Neural progenitor cell (in vitro differentiated cells): ENCODE data around the gene CTNNA3. TPM values are rescaled to one million over a fixed set of nuclear protein-coding genes. Genes with fewer than 3 reads are reported as not detected.

ENCODE experiments used
- DNase-seq: peaks from one replicate; pipeline ENCODE4 v3.0.0-alpha.2; 2016; ENCODE audit warnings: low spot score
- H2AFZ ChIP-seq: fragments of 200-600 bp; sonication (generic); replicated peaks from 2 replicates; pipeline ENCODE4 v1.6.1; 2016; ENCODE audit warnings: antibody characterized with exemption
- H3F3A ChIP-seq: fragments of 200-600 bp; sonication (generic); 2 replicates; pipeline ENCODE4 v1.6.1; 2016; ENCODE audit warnings: antibody characterized with exemption, low read depth
- H3K27ac ChIP-seq: fragments of 200-600 bp; sonication (generic); 2 replicates; pipeline ENCODE4 v1.5.1; 2016; ENCODE audit warnings: mild to moderate bottlenecking
- H3K27me3 ChIP-seq: fragments of 200-600 bp; sonication (generic); 2 replicates; pipeline ENCODE4 v1.6.1; 2016; ENCODE audit warnings: mild to moderate bottlenecking, moderate library complexity
- H3K36me3 ChIP-seq: fragments of 200-600 bp; sonication (generic); 2 replicates; pipeline ENCODE4 v1.5.1; 2016
- H3K4me1 ChIP-seq: fragments of 200-600 bp; sonication (generic); 2 replicates; pipeline ENCODE4 v1.6.1; 2016; ENCODE audit warnings: mixed run types
- H3K4me2 ChIP-seq: fragments of 200-600 bp; sonication (generic); 2 replicates; pipeline ENCODE4 v1.6.1; 2016
- H3K4me3 ChIP-seq: fragments of 200-600 bp; sonication (generic); 2 replicates; pipeline ENCODE4 v1.5.1; 2016
- H3K79me2 ChIP-seq: fragments of 200-600 bp; sonication (generic); 2 replicates; pipeline ENCODE4 v1.6.1; 2016; ENCODE audit warnings: low read depth
- H3K9ac ChIP-seq: fragments of 200-600 bp; sonication (generic); 2 replicates; pipeline ENCODE4 v1.6.1; 2016
- H3K9me3 ChIP-seq: fragments of 200-600 bp; sonication (generic); 2 replicates; pipeline ENCODE4 v1.5.1; 2016; ENCODE audit warnings: low read depth
- H4K20me1 ChIP-seq: fragments of 200-600 bp; sonication (generic); 2 replicates; pipeline ENCODE4 v1.6.1; 2016; ENCODE audit warnings: low read depth
- H3K27ac Mint-ChIP-seq: 3 replicates; pipeline ENCODE4 v1.8.0; 2021; ENCODE audit warnings: mixed read lengths
- H3K27me3 Mint-ChIP-seq: 2 replicates; pipeline ENCODE4 v1.8.0; 2022; ENCODE audit warnings: low read depth, mild to moderate bottlenecking, inconsistent platforms, moderate library complexity, mixed read lengths; ENCODE audit not compliant: insufficient read depth
- H3K36me3 Mint-ChIP-seq: 3 replicates; pipeline ENCODE4 v1.8.0; 2021; ENCODE audit warnings: mixed read lengths
- H3K4me1 Mint-ChIP-seq: 3 replicates; pipeline ENCODE4 v1.8.0; 2021; ENCODE audit warnings: mixed read lengths
- H3K4me3 Mint-ChIP-seq: 3 replicates; pipeline ENCODE4 v1.8.0; 2021; ENCODE audit warnings: mild to moderate bottlenecking, moderate library complexity, mixed read lengths
- H3K9me3 Mint-ChIP-seq: 3 replicates; pipeline ENCODE4 v1.8.0; 2020; ENCODE audit warnings: mixed read lengths
- CTCF ChIP-seq: fragments of 200-600 bp; sonication (generic); IDR thresholded peaks from 2 replicates; pipeline ENCODE4 v1.5.1; 2017; ENCODE audit warnings: antibody characterized with exemption, mild to moderate bottlenecking
- EZH2 ChIP-seq: fragments of 200-600 bp; sonication (generic); IDR thresholded peaks from 2 replicates; pipeline ENCODE4 v1.6.1; 2017; ENCODE audit warnings: antibody characterized with exemption, mild to moderate bottlenecking, moderate library complexity
- EZH2phosphoT487 ChIP-seq: fragments of 200-600 bp; sonication (generic); IDR thresholded peaks from 2 replicates; pipeline ENCODE4 v1.6.1; 2017; ENCODE audit warnings: antibody characterized with exemption
- total RNA-seq: library from RNA; depleted of rRNA; stranded (reverse); fragments of >200 nt; gene quantifications from 2 replicates; pipeline ENCODE4 v1.2.3, GENCODE V29; 2015; ENCODE audit warnings: low replicate concordance

The CTNNA3 gene
- total RNA-seq, 1 donor from 2014 or later, result 12.9 TPM

DNA sequence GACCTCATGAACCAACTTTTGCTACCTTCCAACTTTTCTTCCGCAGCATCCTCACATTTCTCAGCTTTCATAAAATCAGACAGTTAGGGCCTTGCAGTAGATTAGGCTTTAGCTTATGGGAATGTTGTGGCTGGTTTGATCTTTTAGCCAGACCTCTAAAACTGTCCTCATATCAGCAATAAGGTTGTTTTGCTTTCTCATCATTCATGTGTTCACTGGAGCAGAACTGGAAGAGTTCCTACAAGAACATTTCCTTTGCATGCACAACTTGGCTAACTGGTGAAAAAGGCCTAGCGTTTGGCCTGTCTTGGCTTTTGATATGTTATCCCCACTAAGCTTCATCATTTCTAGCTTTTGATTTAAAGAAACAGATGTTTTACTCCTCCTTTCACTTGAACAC lies 900.1 kb downstream of the CTNNA3 start:
- no peak overlapping the region for H3K4me2 ChIP-seq
- Mint-ChIP-seq H3K27ac (no peak overlapping the region), H3K4me3 (no peak overlapping the region), H3K36me3 (no peaks in the 10 kb centered on the region), H3K27me3 (no peaks in the 10 kb centered on the region), H3K9me3 (no peaks in the 10 kb centered on the region), H3K4me1 (no peaks in the 10 kb centered on the region)
- no peak overlapping the region for H3K27ac ChIP-seq
- no peak overlapping the region for H3K9ac ChIP-seq
- no peaks in the 10 kb centered on the region for H3K36me3 ChIP-seq
- TF ChIP-seq EZH2, result no peak
- no peak for TF ChIP-seq EZH2phosphoT487
- no peak for TF ChIP-seq CTCF
- no peak for DNase-seq
- H3K27me3 ChIP-seq, result no peaks in the 10 kb centered on the region
- H3K4me1 ChIP-seq, result peaks cover 2% of the 10 kb centered on the region
- no peak overlapping the region for H2AFZ ChIP-seq
- no peaks in the 10 kb centered on the region for H3K9me3 ChIP-seq
- H4K20me1 ChIP-seq, result no peaks in the 10 kb centered on the region
- no peak overlapping the region for H3K4me3 ChIP-seq
- H3F3A ChIP-seq, result no peaks in the 10 kb centered on the region
- H3K79me2 ChIP-seq, result no peaks in the 10 kb centered on the region

DNA sequence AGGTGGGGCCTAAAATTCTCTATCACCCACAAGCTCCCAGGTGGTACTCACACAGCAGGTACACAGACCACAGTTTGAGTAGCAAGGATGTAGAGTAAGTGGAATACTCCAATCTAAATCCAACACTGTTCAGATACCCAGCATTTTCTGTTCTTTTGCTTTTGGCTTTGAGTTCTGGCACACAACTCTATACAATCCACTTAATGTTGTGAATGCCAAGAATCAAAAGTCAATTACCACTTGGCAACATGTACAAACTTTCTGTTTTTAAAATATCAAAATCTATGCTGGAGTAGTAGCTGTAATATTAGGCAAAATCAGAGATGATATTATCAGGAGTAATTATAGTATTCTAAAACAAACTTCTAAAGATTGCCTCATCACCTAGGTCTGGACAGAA lies 903.6 kb downstream of the CTNNA3 start:
- no peak overlapping the region for H3K4me3 Mint-ChIP-seq
- no peaks in the 10 kb centered on the region for H3K27me3 ChIP-seq
- H3K4me1 Mint-ChIP-seq, result no peaks in the 10 kb centered on the region

GRCh38 chr10:66788178-66788987 lies 907.6 kb downstream of the CTNNA3 start:
- TF ChIP-seq CTCF (no peak), EZH2 (no peak), EZH2phosphoT487 (no peak)
- Histone ChIP-seq H3K4me2 (no peak overlapping the region), H3K9me3 (no peaks in the 10 kb centered on the region), H3K4me3 (no peak overlapping the region), H3K27ac (no peak overlapping the region), H3K36me3 (no peaks in the 10 kb centered on the region), H3K9ac (no peak overlapping the region), H2AFZ (no peak overlapping the region), H4K20me1 (no peaks in the 10 kb centered on the region), H3F3A (no peaks in the 10 kb centered on the region), H3K27me3 (no peaks in the 10 kb centered on the region), H3K4me1 (peaks cover 4% of the 10 kb centered on the region), H3K79me2 (no peaks in the 10 kb centered on the region)
- Mint-ChIP-seq H3K27ac (no peak overlapping the region), H3K27me3 (peaks cover 4% of the 10 kb centered on the region), H3K4me1 (no peaks in the 10 kb centered on the region), H3K36me3 (no peaks in the 10 kb centered on the region), H3K4me3 (no peak overlapping the region), H3K9me3 (no peaks in the 10 kb centered on the region)
- no peak for DNase-seq

More for the DNA sequence above, 903.6 kb downstream of the CTNNA3 start:
- Histone ChIP-seq H2AFZ (no peak overlapping the region), H3K4me1 (peaks cover 4% of the 10 kb centered on the region), H3K79me2 (no peaks in the 10 kb centered on the region), H3K27ac (no peak overlapping the region), H3K9ac (no peak overlapping the region), H3F3A (no peaks in the 10 kb centered on the region), H3K9me3 (no peaks in the 10 kb centered on the region), H3K36me3 (no peaks in the 10 kb centered on the region), H3K4me2 (no peak overlapping the region), H4K20me1 (no peaks in the 10 kb centered on the region), H3K4me3 (no peak overlapping the region)
- TF ChIP-seq CTCF, result no peak
- Mint-ChIP-seq H3K36me3 (no peaks in the 10 kb centered on the region), H3K27me3 (peaks cover 4% of the 10 kb centered on the region), H3K9me3 (no peaks in the 10 kb centered on the region), H3K27ac (no peak overlapping the region)
- no peak for DNase-seq
